Ureter (tissue), 1 donor: ENCODE measurements around the gene RPAP3. TPM values are rescaled to one million over a fixed set of nuclear protein-coding genes. Genes with fewer than 3 reads are reported as not detected.
"Not testable (repeated sequence)": the region's sequence is repeated elsewhere in the genome, so short reads cannot be mapped to it uniquely, and the experiment has no call there.

ENCODE experiments used
- DNase-seq: peaks from one replicate; pipeline ENCODE4 v3.0.0-alpha.2; 2020; ENCODE audit warnings: low spot score
- total RNA-seq: library from RNA; stranded (reverse); gene quantifications from one replicate; pipeline ENCODE4 v1.2.4, GENCODE V29; 2023
- donor health status: DM: yes; HTN: yes; CAD: no.

Gene RPAP3
- total RNA-seq, 1 donor from 2014 or later: 35.5 TPM

DNA sequence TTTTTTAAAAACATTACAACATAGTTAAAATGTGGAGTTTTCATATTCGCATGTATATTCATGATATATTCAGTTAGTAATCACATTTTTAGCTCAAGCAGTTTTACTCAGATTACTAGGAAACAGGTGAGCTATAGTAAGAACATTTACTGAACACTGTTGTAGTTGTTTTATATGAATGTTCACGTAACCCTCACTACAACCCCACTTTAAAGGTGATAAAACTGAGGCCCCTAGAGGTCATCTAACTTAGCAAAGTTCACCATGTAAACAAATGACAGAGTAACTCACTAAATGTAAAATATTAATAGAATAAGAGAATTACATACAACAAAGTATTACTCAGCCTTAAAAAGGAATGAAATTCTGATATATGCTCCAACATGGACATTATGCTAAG lies 26.0 kb downstream of the RPAP3 start:
- DNase-seq: no peak

DNA sequence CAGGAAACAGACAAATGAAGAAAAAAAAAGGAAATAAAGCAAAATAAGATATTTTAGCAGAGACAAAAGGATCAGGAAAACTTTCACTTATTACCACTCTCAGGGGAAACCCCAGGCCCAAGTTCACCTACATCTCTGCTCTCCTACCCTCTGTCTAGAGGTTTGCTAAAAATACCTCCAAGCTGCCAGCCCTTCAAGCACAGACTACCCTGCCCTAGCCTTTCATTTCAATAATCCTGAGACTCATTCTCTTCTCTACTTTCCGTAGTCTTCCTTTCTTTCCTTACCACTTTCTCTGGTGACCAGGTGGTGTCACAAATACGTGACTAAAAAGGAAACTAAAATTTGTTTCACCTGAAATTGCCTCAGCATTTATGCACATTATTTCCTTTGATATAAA lies 33.8 kb downstream of the RPAP3 start:
- DNase-seq: no peak

DNA sequence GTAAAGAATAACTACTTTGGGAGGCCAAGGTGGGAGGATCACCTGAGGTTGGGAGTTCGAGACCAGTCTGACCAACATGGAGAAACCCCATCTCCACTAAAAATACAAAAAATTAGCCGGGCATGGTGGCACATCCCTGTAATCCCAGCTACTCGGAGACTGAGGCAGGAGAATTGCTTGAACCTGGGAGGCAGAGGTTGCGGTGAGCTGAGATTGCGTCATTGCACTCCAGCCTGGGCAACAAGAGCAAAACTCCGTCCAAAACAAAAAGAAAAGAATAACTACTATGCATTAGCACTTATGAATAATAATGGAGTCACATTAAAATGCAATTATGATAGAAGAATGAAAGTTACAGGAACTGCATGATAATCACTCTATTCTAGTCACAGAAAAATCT lies 37.9 kb downstream of the RPAP3 start:
- DNase-seq: not testable (repeated sequence)

DNA sequence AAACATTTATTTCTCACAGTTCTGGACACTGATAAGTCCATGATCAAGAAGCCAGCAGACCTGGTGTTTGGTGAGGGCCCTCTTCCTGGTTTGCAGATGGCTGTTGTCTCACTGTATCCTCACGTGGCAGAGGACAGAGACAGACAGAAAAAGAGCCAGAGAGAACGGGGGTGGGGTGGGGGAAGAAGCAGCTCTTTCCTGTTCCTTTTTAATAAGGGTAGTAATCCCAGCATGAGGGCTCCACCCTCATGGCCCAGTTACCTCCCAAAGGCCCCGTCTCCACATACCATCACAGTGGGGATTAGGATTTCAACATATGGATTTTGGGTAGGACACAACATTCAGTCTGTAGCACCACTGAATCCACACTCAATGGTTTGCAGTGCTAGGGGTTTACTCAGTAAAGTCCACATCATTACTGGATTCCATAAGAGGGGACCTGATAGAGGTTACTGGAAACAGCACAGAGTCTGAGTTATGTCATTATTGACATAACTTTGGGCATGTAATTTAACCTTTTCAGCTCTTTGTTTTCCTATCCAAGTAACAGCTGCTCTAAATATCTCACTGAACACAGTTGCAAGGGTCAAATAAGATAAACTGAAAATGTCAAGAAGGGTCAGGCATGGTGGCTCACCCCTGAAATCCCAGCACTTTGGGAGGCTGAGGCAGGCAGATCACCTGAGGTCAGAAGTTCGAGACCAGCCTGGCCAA lies 53.2 kb downstream of the RPAP3 start:
- DNase-seq: no peak

DNA sequence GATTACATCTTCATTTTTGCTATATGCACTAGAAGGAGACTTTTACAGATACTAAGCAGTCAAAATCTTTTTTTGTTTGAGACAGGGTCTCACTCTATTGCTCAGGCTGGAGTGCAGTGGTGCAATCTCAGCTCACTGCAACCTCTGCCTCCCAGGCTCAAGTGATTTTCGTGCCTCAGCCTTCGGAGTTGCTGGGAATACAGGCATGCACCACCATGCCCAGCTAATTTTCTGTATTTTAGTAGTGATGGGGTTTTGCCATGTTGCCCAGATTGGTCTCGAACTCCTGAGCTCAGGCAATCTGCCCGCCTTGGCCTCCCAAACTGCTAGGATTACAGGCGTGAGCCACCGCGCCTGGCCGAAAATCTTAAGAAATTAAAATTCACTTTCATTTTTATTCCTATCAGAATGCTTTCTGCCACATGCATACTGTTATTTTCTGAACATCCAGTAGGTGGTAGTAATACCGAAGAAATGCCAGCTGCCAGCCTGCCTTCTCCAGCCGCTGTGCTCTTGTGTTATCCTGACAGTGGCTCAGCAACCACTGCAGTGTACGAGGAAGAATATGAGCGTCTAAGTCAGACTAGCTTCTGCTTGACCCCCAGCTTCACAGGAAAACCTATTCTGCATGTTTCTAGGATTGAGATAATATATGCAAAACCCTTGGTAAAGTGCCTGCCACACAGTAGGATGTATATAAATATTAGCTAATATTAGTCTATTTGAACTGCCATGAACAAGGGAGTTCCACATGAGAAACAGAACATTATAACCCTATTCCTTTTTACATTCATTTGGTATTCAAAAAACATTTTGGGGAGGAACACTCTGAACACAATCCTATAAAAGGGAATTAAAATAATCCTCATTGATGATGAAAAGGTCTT lies 54.2 kb downstream of the RPAP3 start:
- DNase-seq: peak; percentile 63

DNA sequence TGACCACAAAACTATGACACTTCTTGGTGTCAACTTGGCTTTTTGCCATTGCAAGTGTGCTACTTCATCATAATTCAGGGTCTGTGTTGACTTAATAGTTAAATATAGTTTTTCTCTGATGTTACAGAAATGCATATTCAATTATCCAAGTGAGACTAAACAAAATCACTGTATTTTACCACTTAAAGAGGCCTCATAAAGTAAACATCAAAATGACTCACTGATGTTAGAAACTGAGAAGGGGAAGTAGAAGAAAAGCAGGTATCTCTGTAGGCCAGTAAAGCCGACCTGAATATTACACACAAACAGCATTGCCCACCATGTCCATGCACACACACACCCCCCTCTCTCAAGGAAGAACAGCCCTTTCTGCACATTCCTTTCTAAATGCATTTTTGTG lies 55.4 kb downstream of the RPAP3 start:
- no peak for DNase-seq

DNA sequence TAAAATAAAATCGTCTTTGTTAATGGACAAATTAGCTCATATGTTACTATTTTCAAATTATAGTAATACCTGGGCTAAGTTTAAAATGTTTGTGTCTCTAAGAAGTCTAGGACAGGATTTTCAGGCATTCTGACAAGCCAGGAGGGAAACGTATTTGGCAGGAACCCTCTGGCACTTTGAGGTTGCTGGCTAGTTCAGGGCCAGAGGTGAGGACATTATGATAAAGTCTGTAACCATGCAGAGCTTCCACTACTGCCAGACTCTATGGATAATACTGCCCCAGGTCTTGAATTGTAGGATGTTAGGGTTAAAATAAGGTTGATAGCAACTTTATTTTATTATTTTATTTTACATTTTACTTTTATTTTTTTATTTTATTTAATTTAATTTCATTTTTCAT lies 56.4 kb downstream of the RPAP3 start:
- DNase-seq: no peak

DNA sequence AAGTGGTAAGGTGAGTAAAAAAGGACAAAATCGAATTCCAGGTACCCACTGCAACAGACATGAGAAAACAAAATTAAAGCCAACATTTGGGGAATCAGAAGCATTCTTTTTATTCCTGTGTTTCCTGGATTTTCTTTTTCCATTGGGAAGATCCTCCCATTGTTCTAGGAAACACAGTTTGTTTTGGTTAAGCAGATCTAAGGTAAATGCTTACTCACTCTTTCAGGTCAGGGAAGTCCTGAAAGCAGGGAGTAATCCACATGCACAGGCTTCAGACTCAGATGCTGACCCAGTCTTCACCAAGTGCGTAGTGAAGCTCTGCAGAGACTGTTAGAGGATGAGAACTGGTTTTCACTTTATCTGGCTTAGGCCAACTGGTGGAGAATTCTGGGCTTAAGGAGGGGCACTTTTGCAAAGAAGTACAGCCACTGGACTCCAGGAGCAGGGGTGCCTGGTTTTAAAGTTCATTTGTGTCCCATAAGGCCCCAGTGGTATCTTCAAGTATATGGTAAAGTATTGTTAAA lies 57.7 kb downstream of the RPAP3 start:
- DNase-seq: no peak

DNA sequence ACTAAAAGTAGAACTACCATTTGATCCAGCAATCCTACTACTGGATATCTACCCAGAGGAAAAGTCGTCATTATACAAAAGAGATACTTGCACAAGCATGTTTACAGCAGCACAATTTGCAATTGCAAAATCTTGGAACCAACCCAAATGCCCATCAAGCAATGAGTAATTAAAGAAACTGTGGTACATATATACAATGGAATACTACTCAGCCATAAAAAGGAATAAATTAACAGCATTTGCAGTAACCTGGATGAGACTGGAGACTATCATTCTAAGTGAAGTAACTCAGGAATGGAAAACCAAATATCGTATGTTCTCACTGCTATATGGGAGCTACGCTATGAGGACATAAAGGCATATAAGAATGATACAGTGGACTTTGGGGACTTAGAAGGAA lies 63.5 kb downstream of the RPAP3 start:
- DNase-seq: not testable (repeated sequence)

DNA sequence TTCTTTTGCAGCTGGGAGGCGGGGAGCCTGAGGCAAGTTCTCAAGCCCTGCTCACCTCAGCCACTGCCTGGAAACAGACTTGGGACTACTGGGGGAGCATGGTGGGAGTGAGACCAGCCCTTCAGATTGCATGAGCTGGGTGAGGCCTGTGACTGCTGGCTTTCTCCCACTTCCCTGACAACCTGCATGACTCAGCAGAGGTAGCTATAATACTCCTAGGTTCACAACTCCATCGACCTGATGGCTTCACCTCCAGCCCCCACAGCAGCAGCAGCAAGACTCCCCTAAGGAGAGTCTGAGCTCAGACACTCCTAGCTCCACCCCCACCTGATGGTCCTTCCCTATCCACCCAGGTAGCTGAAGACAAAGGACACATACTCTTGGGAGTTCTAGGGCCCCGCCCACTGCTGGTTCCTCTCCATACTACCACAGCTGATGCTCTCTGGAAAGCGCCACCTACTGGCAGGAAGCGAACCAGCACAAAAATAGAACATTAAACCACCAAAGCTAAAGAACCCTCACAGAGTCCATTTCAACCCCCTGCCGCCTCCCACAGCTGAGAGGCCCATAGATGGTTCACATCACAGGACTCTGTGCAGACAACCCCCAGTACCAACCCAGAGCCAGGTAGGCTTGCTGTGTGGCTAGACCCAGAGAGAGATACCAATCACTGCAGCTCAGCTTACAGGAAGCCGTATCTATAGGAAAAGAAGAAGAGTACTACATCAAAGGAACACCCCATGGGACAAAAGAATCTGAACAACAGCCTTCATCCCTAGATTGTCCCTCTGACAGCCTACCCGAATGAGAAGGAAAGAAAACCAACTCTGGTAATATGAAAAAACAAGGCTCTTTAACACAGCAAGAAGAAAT lies 68.7 kb downstream of the RPAP3 start:
- no peak for DNase-seq

DNA sequence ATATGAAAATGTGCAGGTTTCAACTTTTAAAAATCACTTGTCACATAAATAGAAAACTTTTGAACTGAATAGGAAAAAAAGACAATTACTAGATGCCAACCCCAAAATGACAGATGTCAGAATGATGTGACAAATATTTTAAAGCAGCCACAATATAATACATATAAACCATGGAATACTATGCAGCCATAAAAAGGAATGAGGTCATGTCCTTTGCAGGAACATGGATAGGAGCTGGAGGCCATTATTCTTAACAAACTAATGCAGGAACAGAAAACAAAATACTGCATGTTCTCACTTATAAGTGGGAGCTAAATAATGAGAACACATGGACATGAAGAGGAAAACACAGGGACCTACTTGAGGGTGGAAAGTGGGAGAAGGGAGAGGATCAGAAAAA lies 70.1 kb downstream of the RPAP3 start:
- not testable (repeated sequence) for DNase-seq

DNA sequence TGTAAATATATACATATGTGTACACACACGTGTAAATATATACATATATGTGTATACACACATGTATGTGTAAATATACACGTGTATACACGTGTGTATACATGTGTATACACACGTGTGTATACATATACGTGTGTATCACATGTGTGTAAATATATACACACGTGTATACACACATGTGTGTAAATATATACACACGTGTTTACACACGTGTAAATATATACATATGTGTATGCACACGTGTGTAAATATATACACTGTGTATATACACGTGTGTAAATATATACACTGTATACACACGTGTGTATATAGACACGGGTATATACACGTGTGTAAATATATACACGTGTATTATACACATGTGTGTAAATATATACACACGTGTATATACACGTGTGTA lies 71.7 kb downstream of the RPAP3 start:
- no peak for DNase-seq

DNA sequence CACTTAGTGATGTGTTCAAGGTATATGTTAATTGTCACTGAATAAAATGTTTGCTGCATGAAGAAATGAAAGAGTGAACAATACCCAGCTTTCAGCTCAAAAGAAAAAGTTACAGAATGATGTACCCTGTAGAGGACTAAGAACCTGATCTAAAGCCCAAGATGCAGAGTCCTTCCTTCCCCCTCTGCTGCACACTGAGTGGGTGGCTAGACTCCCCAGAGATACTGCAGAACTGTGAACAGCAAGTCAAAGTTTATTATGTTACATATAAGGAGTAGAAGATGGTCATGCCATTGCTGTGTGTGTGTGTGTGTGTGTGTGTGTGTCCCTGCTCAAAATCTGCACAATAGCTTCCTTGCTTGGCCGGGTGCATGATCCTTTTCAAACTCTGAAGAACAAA lies 83.9 kb downstream of the RPAP3 start:
- no peak for DNase-seq

DNA sequence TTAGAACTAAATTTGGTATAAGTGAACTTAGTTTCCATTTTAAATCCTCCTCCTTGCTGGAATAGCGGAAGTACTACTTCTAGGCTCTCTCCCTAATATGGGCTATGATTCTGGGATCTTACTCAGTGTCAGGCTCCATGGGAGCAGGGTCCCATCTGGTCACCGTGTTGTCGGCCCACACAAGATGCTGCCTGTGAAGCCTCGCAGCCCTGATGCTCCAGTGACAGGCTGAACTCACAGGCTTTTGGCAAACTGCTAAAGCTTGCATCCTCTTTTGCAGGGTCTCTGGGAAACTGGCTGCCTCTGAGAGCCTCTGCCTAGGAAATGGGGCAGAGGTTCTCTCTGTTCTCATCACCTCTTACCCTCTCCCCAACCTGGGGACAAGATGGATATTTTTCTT lies 88.4 kb downstream of the RPAP3 start:
- no peak for DNase-seq

DNA sequence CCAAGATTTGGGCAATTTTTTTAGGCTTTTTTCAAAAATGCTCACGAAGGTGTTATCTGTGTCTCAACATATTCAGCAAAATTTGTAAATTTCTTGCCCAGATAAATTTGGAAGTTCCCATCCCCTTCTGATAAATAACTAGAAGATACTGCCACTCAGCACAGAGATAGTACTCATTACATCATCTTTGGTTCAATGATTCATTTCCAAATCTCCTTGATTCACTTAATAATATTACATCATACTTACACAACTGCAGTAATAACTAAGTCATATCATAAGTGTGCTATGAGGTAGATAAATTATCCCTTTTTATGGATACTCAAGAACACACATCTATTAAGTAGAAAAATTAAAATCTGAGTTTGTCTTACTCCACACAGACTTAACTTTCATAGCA lies 89.4 kb downstream of the RPAP3 start:
- no peak for DNase-seq

DNA sequence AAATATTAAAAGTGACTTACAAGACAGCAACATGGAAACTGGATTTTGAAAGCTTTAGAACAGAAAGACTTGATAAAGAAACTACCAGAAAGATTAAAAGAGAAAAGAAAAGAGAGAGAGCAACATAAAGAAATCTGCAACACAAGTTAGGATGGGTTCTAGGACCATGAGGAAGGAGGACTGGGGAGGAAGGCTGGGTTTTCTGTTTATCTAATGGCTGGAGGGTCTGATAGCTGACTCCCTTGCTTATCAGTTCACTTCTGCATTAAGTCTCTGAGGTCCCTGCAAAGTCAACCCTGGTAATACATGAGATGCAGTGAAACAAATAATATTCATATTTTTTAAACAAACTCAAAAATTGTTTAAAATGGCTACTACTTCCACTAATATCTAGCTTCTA lies 90.1 kb downstream of the RPAP3 start:
- DNase-seq: no peak

DNA sequence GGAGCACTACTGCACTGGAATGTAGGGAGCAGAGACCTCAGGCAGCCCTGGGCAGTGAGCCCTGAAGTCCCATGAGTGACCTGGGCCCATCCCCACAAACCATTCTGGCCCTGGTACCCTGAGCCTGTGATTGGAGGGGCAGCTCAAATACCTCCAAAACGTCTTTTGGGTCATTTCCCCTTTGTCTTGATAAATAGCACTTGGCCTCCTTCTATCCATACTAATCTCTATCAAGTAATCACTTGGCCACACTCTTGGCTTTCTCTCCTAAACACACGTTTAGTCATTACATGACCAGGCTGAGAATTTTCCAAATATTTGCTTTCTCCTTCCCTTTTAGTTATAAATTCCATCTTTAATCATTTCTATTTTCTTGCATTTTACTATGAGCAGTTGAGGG lies 91.3 kb downstream of the RPAP3 start:
- no peak for DNase-seq

DNA sequence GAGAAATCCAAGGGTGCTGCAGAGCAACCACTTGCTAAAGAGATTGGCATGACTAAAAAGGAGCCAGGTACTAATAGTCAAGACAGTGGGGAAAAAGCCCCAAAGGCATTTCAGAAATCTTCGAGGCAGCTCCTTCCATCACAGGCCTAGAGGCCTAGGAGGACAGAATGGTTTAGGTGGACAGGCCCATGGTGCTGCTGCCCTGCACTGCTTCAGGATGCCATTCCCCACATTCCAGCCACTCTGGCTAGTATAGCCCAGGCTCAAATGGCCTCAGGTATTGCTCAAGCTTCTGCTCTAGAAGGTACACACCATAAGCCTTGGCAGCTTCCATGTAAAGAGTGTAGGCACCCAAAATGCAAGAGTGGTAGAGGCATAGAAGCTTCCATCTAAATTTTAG lies 92.9 kb downstream of the RPAP3 start:
- no peak for DNase-seq

DNA sequence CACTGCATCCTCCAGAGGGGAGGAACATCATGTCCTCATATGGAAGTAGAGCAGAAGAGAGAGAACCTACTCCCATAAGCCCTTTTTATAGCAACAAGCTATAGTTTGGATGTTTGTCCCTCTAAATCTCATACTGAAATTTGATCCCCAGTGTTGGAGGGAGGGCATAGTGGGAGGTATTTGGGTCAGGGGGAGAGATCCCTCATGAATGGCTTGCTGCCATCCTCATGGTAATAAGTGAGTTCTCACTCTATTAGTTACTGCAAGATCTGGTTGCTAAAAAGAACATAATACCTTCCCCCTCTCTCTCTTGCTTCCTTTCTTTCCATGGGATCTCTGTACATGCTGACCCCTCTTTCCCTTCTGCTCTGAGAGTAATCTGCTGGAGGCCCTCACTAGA lies 93.9 kb downstream of the RPAP3 start:
- no peak for DNase-seq
